Measurements from ENCODE around the gene IMPACT. TPM values are rescaled to one million over a fixed set of nuclear protein-coding genes. Genes with fewer than 3 reads are reported as not detected.

IMPACT gene
- total and polyA plus RNA-seq, 2 of the 4 experiments (the other 2 are of a cell fraction), result 11.8 to 13.8 TPM

DNA sequence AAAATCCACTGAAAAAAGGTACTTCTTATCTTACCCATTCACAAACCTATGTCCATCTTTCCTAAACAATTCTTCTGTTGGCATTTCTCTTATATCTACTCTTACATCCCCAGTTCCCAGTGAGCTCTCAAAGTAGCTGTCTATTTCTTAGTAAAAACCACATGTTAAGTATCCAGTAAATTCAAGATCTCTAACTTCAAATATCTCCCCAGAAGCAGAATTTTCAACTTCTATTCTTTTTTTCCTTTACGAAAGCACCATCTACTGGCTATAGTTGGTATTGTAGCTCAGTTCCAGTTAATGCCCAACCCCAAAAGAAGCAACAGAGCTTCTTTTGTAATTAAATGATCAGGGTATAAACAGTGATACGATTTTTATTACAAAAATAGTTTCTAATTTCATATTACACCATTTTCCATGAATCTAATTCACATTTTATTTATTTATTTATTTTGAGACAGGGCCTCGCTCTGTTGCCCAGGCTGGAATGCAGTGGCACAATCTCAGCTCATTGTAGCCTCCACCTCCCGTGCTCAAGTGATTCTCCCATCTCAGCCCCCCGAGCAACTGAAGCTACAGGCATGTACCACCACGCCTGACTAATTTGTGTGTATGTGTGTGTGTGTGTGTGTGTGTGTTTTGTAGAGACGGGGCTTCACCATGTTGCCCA, 62.5 kb downstream of the IMPACT start:
- Histone ChIP-seq H3K9me3 (ENCODE audit: control insufficient read depth, insufficient read depth, low read length) (peaks cover 2% of the 10 kb centered on the region; the same call in 1 of the 2 replicates), H3K4ac (ENCODE audit: low read depth, low read length) (no peak overlapping the region), H3K36me3 (ENCODE audit: control insufficient read depth, insufficient read depth, low read length) (no peaks in the 10 kb centered on the region), H2AK9ac (replicated peaks; ENCODE audit: low read depth, low read length, poor library complexity) (peak overlapping the region; percentile 25), H2BK5ac (ENCODE audit: low read depth, low read length, poor library complexity, severe bottlenecking) (no peak overlapping the region), H4K5ac (ENCODE audit: low read depth, low read length) (no peak overlapping the region), H2AK5ac (ENCODE audit: low read depth, low read length) (no peak overlapping the region), H3K56ac (ENCODE audit: extremely low read depth, insufficient read depth, low read length) (no peak overlapping the region), H2BK120ac (ENCODE audit: low read depth, low read length) (no peak overlapping the region), H3K4me2 (ENCODE audit: low read depth, low read length) (no peak overlapping the region), H4K20me1 (ENCODE audit: insufficient read depth, low read length) (no peaks in the 10 kb centered on the region), H4K8ac (ENCODE audit: low read depth in 2 of 2, low read length in 2 of 2) (no peak overlapping the region), H2AFZ (replicated peaks; ENCODE audit: low read length, poor library complexity) (no peak overlapping the region), H2BK15ac (ENCODE audit: low read depth, low read length) (no peak overlapping the region), H3K4me3 (ENCODE audit: insufficient read depth, low read depth, low read length) (no peak overlapping the region), H2BK20ac (ENCODE audit: low read depth, low read length) (no peak overlapping the region), H3K18ac (ENCODE audit: low read depth, low read length) (no peak overlapping the region), H3K9ac (ENCODE audit: low read depth, low read length) (no peak overlapping the region), H3K27me3 (ENCODE audit: control insufficient read depth, insufficient read depth, low read length) (peaks cover 15% of the 10 kb centered on the region), H3K23ac (ENCODE audit: low read depth, low read length) (no peak overlapping the region), H3K27ac (ENCODE audit: insufficient read depth, low read length) (no peak overlapping the region), H3K9me1 (ENCODE audit: insufficient read depth, low read length) (0 out of 2 replicates have a peak, but pooled peaks cover 3% of the 10 kb centered on the region), H3K4me1 (ENCODE audit: control insufficient read depth, insufficient read depth, low read length) (peaks cover 2% of the 10 kb centered on the region), H3K14ac (replicated peaks; ENCODE audit: low read depth, low read length) (no peak overlapping the region), H3K79me1 (ENCODE audit: low read depth in 1 of 2, low read length in 2 of 2) (no peaks in the 10 kb centered on the region), H4K91ac (ENCODE audit: insufficient read depth, low read depth, low read length) (no peak overlapping the region)
- CTCF ChIA-PET, result interaction anchor here (0.5 to 3.4 kb wide), 16 partner anchors 8 to 348 kb away, joined by 3 to 14 read pairs (median 4); no protein-coding TSS in a partner anchor
- ATAC-seq (ENCODE audit: low read depth), result peak; percentile 68
- in situ Hi-C loops (cut with MboI; ENCODE audit: low sequenced_read_pairs), result loop anchor here (5.0 kb wide), 1 partner anchor 132 kb away; no protein-coding TSS in a partner anchor
- intact Hi-C loops (cut with micrococcal nuclease), result loop anchor here (2.0 to 5.0 kb wide), 3 partner anchors 42 to 312 kb away; no protein-coding TSS in a partner anchor
- BruUV-seq (replicated peaks), result no TSS peak
- POLR2A ChIA-PET (ENCODE audit: unreplicated experiment), result interaction anchor here (1.0 kb wide), 1 partner anchor 91 kb away, joined by 4 read pairs; no protein-coding TSS in a partner anchor
- no CpG with 5 or more reads among the region's 7 CpGs for WGBS, 2 experiments (ENCODE audit: extremely low coverage in 2 of 2, insufficient read length in 1 of 2)
- dilution Hi-C loops (cut with HindIII; ENCODE audit: low sequenced_read_pairs, unreplicated experiment), result no loop called here
- TF ChIP-seq MAZ (IDR thresholded peaks at IDR 0.05; ENCODE audit: borderline replicate concordance, low read depth, low read length) (no peak), RAD21 (IDR thresholded peaks at IDR 0.05; ENCODE audit: low read length) (peak; percentile 56), POLR2A (IDR thresholded peaks at IDR 0.05; ENCODE audit: low read depth, low read length) (no peak), CEBPB (IDR thresholded peaks at IDR 0.05; ENCODE audit: low read depth, low read length) (no peak), SMC3 (IDR thresholded peaks at IDR 0.05; ENCODE audit: low read depth, low read length) (peak; percentile 44), BHLHE40 (IDR thresholded peaks at IDR 0.05; ENCODE audit: low read depth, low read length) (no peak)
- TF ChIP-seq, protein P1, sequence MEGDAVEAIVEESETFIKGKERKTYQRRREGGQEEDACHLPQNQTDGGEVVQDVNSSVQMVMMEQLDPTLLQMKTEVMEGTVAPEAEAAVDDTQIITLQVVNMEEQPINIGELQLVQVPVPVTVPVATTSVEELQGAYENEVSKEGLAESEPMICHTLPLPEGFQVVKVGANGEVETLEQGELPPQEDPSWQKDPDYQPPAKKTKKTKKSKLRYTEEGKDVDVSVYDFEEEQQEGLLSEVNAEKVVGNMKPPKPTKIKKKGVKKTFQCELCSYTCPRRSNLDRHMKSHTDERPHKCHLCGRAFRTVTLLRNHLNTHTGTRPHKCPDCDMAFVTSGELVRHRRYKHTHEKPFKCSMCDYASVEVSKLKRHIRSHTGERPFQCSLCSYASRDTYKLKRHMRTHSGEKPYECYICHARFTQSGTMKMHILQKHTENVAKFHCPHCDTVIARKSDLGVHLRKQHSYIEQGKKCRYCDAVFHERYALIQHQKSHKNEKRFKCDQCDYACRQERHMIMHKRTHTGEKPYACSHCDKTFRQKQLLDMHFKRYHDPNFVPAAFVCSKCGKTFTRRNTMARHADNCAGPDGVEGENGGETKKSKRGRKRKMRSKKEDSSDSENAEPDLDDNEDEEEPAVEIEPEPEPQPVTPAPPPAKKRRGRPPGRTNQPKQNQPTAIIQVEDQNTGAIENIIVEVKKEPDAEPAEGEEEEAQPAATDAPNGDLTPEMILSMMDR (conservative IDR thresholded peaks at IDR 0.05; ENCODE audit: low read depth, low read length), result peak; percentile 74
- DNase-seq, result peak; percentile 41
